GM21367 (cell line): ENCODE data around the gene USH2A.
A peak's percentile ranks its signal among the peaks of the same experiment; 100 is the strongest.

Experiments used
- ATAC-seq: cut with Tn5 transposase; IDR thresholded peaks from one replicate; pipeline ENCODE4 v1.9.1; 2021; ENCODE audit not compliant: unreplicated experiment

Gene USH2A

DNA sequence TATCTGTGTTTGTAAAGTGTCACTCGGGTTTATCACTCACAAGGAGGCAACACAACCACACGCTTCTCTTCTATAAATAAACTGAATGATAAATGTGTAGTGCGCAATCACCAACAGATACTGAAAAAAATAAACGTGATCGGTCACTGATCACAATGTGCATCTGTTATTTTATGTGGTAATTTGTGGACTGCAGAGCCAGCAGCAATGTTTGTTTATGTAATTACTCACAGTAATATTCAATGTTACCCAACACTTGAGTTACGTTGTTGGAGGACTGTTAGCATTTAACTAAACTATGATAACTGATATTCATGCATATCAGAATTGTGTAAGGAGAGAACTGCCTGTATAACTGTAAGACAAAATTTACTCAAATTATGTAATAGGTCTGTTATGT, 129.6 kb downstream of the USH2A start:
- ATAC-seq, result no peak

DNA sequence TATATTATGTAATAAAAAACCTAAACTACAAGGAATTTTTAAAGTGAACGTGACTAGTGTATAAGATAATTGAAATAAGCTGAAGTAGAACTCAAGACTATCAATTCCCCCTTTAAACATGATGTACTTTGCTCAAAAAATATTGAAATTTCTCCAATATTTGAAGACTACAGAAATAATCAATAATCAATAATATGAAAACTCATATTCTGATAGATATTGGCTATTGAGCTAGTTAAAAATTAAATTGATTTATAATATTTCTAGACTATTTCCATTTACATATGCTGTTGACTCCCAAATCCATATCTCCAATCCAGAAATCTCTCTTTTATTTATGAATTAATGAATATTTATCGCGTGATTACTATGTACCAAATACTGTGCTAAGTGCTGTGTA, 133.2 kb downstream of the USH2A start:
- ATAC-seq, result no peak

DNA sequence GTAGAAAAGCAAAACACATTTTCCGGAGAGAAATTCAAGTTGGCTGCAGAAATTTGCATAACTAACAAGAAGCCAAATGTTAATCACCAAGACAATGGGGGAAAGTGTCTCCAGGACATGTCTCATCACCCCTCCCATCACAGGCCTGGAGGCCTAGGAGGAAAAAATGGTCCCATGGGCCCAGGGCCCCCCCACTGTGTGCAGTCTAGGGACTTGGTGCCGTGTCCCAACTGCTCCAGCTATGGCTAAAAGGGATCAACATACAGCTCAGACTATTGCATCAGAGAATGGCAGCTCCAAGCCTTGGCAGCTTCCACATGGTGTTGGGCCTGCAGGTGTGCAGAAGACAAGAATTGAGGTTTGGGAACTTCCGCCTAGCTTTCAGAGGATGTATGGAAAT, 138.2 kb downstream of the USH2A start:
- ATAC-seq, result no peak

DNA sequence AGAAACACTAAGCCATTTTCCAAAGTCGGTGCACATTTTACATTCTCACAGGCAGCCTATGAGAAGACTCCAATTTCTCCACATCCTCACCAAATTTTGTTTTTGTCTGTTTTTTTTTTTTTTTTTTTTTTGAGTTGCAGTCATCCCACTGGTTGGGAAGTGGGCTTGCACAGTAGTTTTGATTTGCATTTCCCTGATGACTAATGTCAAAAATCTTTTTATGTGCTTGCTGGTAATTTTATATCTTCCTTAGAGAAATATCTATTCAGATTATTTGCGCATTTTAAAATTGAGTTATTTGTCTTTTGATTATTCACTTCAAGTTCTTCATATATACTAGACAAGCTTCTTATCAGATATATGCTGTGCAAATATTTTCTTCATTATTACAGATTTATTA, 141.5 kb downstream of the USH2A start:
- ATAC-seq, result no peak

DNA sequence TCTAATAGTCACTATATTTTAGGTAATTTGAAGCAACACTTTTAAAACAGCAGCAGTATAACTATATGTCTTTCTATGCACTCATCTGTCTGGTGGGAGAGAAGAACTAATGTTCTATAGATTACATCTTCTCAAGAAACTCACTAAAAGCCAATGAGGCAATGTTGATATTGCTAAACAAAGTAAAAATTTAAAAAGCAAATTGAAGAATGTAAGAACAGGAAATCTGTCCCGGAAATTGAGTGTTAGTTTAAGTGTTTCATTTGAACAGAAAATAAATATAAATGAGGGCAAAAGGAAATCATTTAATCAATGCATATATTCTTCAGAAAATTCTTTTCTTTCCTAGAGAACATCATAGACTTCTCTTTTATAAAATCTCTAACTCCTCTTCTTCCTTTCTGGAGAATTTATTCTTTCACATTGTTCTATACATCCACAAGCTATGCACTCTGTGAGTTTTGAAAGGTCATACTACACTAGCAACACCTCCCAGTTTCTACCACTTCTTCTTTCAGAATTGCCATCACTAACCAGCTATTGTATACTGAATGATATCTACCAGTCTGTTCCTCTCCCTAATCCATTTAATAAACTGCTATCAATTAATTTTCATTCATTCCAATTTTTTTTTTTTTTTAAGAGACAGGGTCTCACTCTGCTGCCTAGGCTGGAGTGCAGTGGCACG, 153.0 kb downstream of the USH2A start:
- no peak for ATAC-seq

DNA sequence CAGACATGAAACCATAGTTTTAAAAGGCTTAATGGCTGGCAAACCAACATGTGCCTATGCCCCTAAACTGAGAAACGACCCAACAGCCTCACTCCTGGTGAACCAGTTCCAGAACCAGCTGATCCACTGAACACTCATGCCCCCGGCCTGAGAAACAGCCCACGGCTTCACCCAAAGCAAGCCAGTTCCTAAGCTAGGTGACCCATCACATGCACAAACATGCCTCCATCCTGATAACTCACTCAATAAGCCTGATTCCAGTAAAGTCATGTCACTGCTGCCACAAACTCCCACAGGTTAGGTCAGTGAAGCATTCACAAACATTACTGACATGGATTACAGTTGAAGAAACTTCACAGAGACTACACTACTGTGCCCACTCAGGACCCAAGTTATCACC, 161.6 kb downstream of the USH2A start:
- no peak for ATAC-seq

DNA sequence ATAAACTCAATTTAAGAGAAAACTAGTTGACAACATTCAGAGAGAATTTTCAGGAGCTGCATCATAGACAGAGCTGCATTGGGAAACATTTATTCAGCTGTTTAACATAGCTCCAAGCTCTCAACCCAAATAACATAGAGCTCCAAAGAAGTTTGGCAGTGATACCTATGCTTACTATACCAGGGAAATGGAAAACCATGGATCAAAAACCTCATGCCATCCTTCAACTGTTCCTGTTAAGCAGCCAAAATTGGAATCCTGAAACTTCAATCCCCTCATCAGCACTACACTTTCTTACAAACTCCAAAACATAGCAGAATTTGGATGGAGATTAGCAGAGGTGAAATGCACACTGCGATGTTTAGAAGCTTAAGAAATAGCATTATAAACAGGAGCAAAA, 164.4 kb downstream of the USH2A start:
- no peak for ATAC-seq

DNA sequence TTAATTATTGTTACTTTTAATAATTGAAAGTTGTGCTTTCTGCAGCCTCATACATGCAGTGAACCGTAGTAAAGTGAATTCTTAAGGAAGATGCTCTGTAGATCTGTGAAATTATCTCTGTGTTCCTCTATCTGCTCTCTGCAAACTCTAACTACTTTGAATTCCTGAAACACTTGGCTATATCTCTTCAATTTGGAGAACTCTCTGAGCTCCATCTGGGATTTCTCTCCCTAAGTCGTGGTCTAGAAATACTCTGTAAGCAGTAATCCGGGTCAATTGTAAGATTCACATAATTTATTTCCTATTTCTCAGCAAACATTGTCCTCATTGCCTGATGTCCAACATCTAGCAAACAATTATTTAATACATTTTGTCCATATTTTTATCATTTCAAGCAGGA, 164.9 kb downstream of the USH2A start:
- no peak for ATAC-seq

DNA sequence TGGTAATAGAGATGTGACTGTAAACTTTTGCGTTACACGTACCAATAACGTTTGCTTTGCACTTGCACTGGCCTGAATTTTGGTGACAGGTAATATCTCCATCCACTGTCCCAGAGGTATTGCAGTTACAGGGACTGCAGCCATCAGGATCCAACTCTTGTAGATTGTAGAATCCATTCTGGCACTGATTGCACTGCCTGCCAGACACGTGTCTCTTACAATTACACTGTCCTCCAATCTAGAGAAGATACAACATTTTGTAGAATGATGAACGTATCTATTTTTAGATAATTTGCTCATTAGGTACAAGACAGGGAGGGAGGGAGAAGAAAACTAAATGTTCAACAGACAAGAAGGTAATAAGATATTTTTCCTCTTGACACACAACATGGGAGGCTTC, 172.4 kb downstream of the USH2A start:
- ATAC-seq, result no peak

DNA sequence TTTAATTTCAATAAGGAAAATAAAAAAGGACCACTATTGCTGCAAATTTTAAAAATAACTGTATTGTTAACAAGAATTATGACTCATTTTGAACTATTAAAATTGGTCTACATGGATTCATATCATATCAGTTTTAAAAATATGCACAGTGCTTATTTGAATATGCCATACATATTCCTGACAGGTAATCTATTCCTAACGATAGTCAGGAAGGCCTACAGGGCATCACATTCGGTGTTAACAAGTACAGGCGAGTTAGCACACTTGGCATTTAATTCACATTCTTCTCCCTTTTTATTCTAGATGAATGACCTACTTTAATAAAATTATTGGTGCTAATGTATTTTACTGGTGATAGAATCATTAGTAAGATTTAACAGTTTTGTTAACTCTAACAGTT, 174.6 kb downstream of the USH2A start:
- ATAC-seq, result no peak

DNA sequence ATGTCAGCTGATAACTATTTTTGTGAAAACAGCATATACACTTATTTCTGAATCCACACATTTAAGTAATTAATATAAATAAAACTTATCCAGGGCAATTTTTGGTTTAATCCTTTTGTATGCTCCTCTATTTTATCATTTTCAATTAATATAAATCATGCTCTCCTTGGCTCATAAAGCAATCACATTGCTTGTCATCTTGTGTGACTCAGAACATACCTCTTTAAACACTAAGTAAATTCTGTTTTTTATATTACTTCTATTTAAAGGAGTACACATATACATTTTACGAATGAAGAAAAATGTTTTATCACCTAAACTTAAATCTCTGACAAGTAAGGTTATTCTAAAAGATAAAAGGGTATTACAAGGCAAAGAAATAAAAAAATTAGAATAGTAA, 175.3 kb downstream of the USH2A start:
- no peak for ATAC-seq

DNA sequence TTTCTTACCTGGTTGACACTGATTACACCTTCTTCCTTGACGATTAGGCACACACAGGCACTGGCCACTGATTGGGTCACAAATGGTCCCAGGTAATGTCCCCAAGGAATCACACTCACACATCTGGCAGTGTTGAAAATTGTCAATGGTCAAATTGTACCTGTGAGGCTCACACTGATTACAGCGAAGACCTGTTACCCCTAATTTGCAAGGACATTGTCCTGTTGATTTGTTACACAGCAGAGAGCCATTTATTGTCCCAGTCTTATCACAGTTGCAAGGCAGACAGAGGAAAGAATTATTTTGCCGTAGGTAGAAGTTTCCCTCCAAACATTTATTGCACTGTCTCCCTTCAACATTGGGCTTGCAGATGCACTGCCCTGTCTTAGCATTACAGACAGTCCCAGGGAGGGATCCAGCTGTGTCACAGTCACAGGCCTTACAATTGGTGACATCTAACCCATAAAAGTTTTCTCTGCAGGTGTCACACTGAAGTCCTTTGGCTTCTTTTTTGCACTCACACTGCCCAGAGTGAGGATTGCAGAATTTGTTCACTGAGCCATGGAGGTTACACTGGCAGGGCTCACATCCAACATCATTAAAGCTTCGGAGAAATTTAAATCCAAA, 176.6 kb downstream of the USH2A start:
- no peak for ATAC-seq

DNA sequence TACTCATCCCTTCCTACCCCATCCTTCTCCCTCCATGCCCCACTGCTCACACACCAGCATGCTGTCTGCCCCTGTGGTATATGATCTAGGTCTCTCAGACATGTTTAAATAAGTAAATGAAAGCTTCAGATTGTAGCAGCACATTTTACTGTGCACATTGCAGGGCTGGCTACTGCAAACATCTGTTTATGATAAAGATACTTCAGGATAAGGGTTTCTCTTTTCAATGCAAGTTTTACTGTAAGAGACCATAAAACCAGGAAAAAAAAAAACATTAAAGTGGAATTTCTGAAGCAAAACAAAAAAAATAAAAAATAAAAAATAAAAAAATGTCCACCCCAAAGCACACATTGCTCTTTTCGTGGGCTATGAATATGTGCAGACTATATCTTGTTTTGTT, 184.4 kb downstream of the USH2A start:
- no peak for ATAC-seq

DNA sequence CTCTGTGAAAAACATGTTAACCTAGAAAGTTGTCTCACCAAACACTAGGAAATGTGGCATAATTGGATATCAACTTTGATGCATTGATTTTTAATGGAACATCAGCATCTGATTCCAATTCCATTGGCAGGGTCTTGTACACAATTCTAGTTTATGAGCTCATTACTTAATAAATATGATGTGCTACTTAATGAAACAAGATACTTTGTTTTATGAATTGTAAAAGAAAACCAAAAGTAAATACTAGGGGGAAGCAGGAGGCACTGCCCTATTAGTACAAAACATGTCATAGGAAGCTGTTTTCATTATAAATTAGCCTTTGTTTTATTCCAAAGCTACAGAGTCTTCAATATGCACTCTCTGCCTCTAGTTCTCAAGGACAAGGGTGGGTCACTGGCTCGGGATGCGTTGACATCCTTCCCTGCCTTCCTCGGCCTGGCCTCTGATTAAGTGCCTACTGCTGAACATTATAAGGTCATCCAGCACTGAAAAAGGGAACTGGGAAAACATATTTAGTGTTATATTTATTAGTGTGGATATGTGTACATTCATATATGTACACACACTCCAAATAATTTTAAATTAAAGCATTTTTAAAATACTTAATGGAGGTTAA, 185.2 kb downstream of the USH2A start:
- ATAC-seq, result no peak

DNA sequence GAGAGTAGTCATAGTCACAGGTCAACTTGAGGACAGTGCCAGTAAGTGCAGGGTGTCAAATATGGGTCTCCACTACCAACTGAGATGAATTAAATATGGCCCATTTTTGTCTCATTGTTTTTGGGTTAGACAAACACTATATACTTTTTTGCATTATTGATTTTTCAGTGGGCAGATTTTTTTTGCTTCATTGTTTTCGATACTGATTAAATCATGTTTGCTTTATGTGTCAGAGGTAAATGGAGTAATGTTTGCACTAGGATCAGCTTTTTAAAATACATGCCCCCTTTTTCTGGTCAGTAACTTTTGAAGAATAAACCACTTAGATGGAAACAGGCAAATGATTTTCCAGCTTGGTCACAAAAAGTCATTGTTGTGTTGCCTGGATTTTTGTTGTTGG, 199.0 kb downstream of the USH2A start:
- ATAC-seq, result no peak

DNA sequence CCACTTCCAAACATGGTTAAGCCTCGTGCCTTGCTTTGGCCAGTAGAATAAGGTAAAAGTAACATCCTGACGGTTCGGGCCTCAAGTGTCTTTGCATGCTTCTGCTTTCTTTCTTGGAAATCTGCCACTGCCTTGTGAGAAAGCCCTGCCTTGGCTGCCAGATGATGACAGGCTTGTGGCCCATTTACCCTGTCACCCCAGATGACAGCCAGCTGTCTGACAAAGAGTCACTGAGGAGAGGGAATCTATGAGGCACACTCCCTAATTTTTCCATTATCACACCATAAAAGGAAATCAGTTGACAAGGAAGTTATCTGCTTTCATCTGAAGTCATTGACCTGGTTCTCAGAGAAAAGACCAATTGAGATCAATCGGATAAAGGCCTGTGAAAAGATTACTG, 199.8 kb downstream of the USH2A start:
- no peak for ATAC-seq

DNA sequence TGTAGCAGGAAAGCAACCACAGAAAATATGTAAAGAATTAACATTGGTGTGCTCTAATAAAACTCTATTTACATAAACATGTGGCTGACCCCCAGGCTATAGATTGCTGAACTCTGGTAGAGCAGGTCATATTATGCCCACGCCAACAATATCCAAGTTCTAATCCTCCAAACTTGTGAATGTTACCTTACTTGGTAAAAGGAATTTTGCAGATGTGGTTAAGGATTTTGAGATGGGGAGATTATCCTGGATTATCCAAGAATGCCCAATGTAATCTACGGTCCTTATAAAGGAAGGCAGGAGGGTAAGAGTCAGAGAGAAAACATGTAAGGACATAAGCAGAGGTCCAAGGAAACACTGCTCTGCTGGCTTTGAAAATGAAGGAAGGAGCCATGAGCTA, 201.0 kb downstream of the USH2A start:
- ATAC-seq, result no peak

DNA sequence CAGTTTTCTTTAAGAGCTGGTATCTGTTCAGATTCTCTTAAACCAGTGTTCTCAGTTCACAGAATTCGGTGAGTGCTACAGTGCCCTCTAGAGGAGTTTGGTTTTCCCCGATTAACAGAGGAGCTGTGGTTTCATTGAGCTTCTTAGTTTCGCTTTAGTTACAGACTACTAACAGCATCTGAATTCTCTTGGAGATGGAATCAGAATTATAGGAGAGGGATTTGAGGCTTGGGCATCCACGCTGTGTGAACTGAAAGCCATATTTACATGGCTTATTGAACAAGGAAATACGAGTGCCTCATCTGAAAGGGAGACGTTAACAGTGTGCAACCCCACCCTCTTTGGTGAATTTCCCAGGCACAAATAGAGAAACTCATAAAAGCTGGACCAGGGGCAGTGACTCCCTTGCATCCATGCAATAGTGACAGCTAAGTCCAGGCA, 202.0 kb downstream of the USH2A start:
- ATAC-seq, result peak; percentile 100

DNA sequence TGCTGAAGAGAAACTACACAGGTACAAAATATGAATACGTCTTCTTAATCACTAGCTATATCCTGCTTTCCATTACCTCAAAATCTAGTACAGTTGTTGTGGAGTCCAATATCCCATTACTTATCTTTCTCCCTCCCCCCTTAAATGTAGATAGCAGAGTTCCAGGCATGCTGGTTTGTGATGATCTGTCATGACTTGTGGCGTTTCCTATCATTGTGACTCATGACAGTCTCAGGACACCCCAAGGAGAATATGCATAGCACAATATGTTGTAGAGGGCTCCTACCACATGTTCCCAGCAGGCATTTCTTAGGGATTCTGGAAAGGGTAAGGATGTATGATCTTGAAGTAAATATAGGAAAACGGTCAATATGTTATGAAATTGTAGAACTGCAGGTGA, 206.9 kb downstream of the USH2A start:
- ATAC-seq, result no peak

DNA sequence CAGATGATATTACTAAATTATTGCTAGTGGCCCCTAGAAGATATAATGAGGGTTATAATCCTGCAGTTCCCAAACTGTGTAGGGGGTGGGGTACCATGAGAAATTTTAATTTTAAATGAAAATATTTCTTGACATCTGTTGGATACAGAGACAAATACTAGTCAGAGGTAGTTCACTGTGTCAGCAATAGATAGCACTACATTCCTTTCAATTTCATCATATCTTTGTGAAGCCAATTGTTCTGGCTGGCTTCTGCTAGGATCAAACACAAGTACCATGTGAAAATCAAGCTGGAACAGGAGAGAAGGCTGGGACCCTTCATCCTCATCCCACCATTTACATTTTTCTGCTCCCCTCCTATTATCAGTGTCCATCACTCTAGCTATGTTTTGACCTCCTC, 208.1 kb downstream of the USH2A start:
- no peak for ATAC-seq

DNA sequence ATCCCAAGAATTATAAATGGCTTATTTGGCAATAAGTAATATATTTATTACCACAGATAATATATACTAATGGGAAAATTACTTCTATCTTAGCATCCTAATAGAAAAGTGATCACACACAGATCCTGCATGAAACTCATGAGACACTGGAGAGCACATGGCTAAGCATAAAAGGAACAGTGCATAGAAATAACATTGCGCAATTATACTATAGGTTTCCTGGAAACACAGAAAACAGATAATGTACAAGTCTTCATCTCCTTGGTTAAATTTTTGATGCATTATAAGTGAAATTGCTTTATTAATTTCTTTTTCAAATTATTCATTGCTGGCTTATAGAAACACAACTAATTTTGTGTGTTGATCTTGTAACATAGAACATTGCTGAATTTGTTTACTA, 210.4 kb downstream of the USH2A start:
- no peak for ATAC-seq

DNA sequence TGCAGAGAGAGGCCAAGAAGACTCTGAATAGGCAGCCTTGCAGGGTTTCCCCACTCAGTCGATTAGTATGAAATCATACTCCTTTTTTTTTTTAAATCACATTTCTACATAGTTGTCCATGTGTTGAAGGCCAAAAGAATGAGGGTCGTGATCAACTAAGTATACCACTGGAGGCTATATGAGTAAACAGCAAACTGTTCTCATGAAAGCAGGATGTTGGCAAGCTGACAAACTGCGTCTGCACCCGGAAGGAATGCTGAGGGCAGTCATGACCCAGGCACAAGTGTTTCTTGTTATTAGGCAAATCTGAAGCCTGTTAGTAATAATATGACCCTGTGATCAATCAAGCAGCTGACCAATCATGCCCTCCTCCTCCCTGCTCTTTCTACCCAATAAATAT, 213.2 kb downstream of the USH2A start:
- ATAC-seq, result no peak

DNA sequence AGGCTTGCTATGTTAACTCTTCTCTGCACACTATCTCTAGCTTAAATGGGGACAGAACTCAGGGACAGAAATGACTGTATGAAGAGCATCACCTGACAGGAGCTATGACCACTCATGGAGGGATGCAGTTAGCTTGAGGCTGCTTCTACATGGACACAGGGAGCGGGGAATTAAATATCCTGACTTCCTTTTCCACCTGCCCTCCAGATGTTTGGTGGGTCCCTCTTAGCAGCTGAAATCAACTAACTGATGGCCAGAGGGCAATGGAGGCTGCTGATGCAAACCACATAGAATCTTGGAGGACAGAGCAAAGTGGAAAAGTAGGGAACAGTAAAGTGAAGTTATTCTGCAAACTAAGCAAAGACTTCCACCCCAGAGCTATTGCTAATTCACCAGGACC, 214.1 kb downstream of the USH2A start:
- ATAC-seq, result no peak
